Cardiac muscle cell (in vitro differentiated cells and primary cell): ENCODE measurements around the gene ZNF556. TPM values are rescaled to one million over a fixed set of nuclear protein-coding genes. Genes with fewer than 3 reads are reported as not detected.

Experiments
- DNase-seq, 2 donors: peaks; one replicate each; pipeline versions ENCODE4 v3.0.0 to v3.0.0-alpha.2; 2010 to 2017; ENCODE audit warnings: low read depth in 1 of 2, low spot score in 1 of 2
- H3K27ac ChIP-seq: fragments of 200-600 bp; sonication (generic); 2 replicates; pipeline ENCODE4 v1.5.1; 2016
- H3K27me3 ChIP-seq: fragments of 200-600 bp; sonication (generic); 2 replicates; pipeline ENCODE4 v1.6.0; 2016; ENCODE audit warnings: control low read depth
- H3K36me3 ChIP-seq: fragments of 200-600 bp; sonication (generic); 2 replicates; pipeline ENCODE4 v1.5.1; 2016; ENCODE audit warnings: control low read depth
- H3K4me1 ChIP-seq: fragments of 200-600 bp; sonication (generic); 2 replicates; pipeline ENCODE4 v1.8.1; 2017; ENCODE audit warnings: low read depth, mild to moderate bottlenecking, mixed run types
- H3K4me3 ChIP-seq: fragments of 200-600 bp; sonication (generic); 2 replicates; pipeline ENCODE4 v1.5.1; 2016; ENCODE audit warnings: mild to moderate bottlenecking
- H3K9me3 ChIP-seq: fragments of 200-600 bp; sonication (generic); 2 replicates; pipeline ENCODE4 v1.5.1; 2017; ENCODE audit warnings: low read depth, mild to moderate bottlenecking, control low read depth
- CTCF ChIP-seq: IDR thresholded peaks from 2 replicates; pipeline ENCODE4 v1.5.1; 2012; ENCODE audit warnings: low read depth, mild to moderate bottlenecking, low read length
- polyA plus RNA-seq: library from polyadenylated mRNA; unstranded; fragments of >200 nt; fragmentation: Nextera tagmentation; extraction: Ambion mirVana; gene quantifications from 2 replicates; pipeline ENCODE4 v1.2.1, GENCODE V29; 2016
- total RNA-seq: library from RNA; depleted of rRNA; stranded (reverse); fragments of >200 nt; gene quantifications from 2 replicates; pipeline ENCODE4 v1.2.3, GENCODE V29; 2016

The ZNF556 gene
- total and polyA plus RNA-seq, 2 experiments from 2014 or later: 0.09 to 0.21 TPM

- Histone ChIP-seq H3K27ac (no peak overlapping the region), H3K27me3 (no peaks in the 10 kb centered on the region), H3K4me3 (no peak overlapping the region), H3K9me3 (no peaks in the 10 kb centered on the region), H3K4me1 (no peaks in the 10 kb centered on the region), H3K36me3 (no peaks in the 10 kb centered on the region)
- no peak for DNase-seq
- TF ChIP-seq CTCF: no peak
These were observed 38.9 kb downstream of the ZNF556 start for GRCh38 chr19:2905918-2906519.

GRCh38 chr19:2906631-2907195 lies 39.6 kb downstream of the ZNF556 start:
- TF ChIP-seq CTCF: no peak
- Histone ChIP-seq H3K9me3 (no peaks in the 10 kb centered on the region), H3K36me3 (no peaks in the 10 kb centered on the region), H3K4me3 (no peak overlapping the region), H3K4me1 (no peaks in the 10 kb centered on the region), H3K27me3 (no peaks in the 10 kb centered on the region), H3K27ac (no peak overlapping the region)
- DNase-seq: no peak

GRCh38 chr19:2912306-2912705 lies 45.2 kb downstream of the ZNF556 start:
- no peak for TF ChIP-seq CTCF
- no peak overlapping the region for H3K4me3 ChIP-seq
- no peak for DNase-seq

GRCh38 chr19:2917275-2918184 lies 50.4 kb downstream of the ZNF556 start:
- H3K36me3 ChIP-seq: peaks cover 21% of the 10 kb centered on the region

More at GRCh38 chr19:2912306-2912705, 45.2 kb downstream of the ZNF556 start:
- Histone ChIP-seq H3K4me1 (no peaks in the 10 kb centered on the region), H3K27me3 (no peaks in the 10 kb centered on the region), H3K27ac (no peak overlapping the region), H3K36me3 (peaks cover 11% of the 10 kb centered on the region), H3K9me3 (no peaks in the 10 kb centered on the region)

More at GRCh38 chr19:2917275-2918184, 50.4 kb downstream of the ZNF556 start:
- no peaks in the 10 kb centered on the region for H3K27me3 ChIP-seq
- H3K27ac ChIP-seq: no peak overlapping the region
- no peak overlapping the region for H3K4me3 ChIP-seq
- no peak for DNase-seq
- H3K4me1 ChIP-seq: no peaks in the 10 kb centered on the region
- H3K9me3 ChIP-seq: peaks cover 3% of the 10 kb centered on the region
- no peak for TF ChIP-seq CTCF
